ENCODE data around the gene INTS6.

The INTS6 gene

DNA sequence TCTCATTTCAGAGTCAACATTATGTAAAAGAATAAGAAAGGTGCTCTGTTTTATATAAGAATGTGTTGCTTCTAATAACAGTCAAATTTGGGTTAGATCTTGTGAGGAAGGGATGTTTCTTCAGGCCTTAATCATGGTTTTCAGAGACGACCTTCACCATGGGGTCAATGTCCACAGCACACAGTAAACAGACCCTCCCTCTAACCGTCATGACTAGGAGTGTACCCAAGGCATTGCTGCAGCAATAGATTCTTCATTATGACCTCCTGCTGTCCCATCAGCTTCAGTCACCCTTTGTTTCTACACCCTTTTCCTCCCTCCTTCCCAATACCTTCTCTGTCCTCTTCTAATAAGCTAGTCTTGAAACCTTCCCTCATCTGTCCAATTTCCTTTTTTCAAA is 97.6 kb downstream of the INTS6 start:
- Histone ChIP-seq H3K27ac (no peak overlapping the region), H3K36me3 (no peaks in the 10 kb centered on the region), H3K27me3 (no peaks in the 10 kb centered on the region), H3K4me3 (no peak overlapping the region), H3K4me1 (no peaks in the 10 kb centered on the region), H3K9me3 (no peaks in the 10 kb centered on the region)
- intact Hi-C loops (cut with DNase I; ENCODE audit: low total_unique reads) = no loop called here
- TF ChIP-seq CTCF (IDR thresholded peaks at IDR 0.05) = no peak
- no peak for DNase-seq

- H3K27me3 ChIP-seq = no peaks in the 10 kb centered on the region
- H3K36me3 ChIP-seq = no peaks in the 10 kb centered on the region
- intact Hi-C loops (cut with DNase I; ENCODE audit: low total_unique reads) = no loop called here
- no peak for TF ChIP-seq CTCF (IDR thresholded peaks at IDR 0.05)
- H3K27ac ChIP-seq = no peak overlapping the region
- DNase-seq = no peak
- no peak overlapping the region for H3K4me3 ChIP-seq
- no peaks in the 10 kb centered on the region for H3K4me1 ChIP-seq
- no peaks in the 10 kb centered on the region for H3K9me3 ChIP-seq
Observed at GRCh38 chr13:51349016-51349415, 103.8 kb downstream of the INTS6 start.

- H3K27ac ChIP-seq = no peak overlapping the region
- no peak for DNase-seq
Observed at GRCh38 chr13:51348069-51348967, 104.5 kb downstream of the INTS6 start.

GRCh38 chr13:51347099-51347498 is 105.7 kb downstream of the INTS6 start:
- H3K4me1 ChIP-seq = no peaks in the 10 kb centered on the region
- H3K36me3 ChIP-seq = no peaks in the 10 kb centered on the region
- intact Hi-C loops (cut with DNase I; ENCODE audit: low total_unique reads) = no loop called here
- no peaks in the 10 kb centered on the region for H3K9me3 ChIP-seq
- no peak for DNase-seq
- H3K4me3 ChIP-seq = no peak overlapping the region
- H3K27ac ChIP-seq = no peak overlapping the region
- H3K27me3 ChIP-seq = no peaks in the 10 kb centered on the region
- TF ChIP-seq CTCF (IDR thresholded peaks at IDR 0.05) = no peak

More at GRCh38 chr13:51348069-51348967, 104.5 kb downstream of the INTS6 start:
- no peaks in the 10 kb centered on the region for H3K4me1 ChIP-seq
- no peaks in the 10 kb centered on the region for H3K9me3 ChIP-seq
- no peak for TF ChIP-seq CTCF (IDR thresholded peaks at IDR 0.05)
- no peaks in the 10 kb centered on the region for H3K36me3 ChIP-seq
- no peaks in the 10 kb centered on the region for H3K27me3 ChIP-seq
- intact Hi-C loops (cut with DNase I; ENCODE audit: low total_unique reads) = no loop called here
- H3K4me3 ChIP-seq = no peak overlapping the region

DNA sequence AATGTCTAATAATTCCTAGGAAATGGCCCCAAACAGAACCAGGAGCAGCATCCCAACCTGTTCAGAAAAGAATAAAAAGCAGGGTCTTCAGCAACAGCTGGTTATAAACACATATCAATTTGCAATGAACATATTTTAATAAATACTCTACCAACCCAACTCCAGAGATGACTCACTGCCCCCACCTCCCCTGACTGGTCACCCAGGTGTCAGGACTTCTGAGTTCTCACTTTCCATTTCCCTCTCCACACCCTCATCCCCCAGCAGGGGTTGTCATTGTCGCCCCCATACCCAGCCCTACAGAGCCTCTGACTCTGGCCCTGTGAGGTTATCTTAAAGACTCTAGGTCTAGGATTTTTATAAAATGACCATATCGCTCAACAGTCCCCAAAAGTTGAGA is 106.4 kb downstream of the INTS6 start:
- no peak for DNase-seq
- no peaks in the 10 kb centered on the region for H3K9me3 ChIP-seq
- no peak for TF ChIP-seq CTCF (IDR thresholded peaks at IDR 0.05)
- no peak overlapping the region for H3K27ac ChIP-seq
- no peaks in the 10 kb centered on the region for H3K4me1 ChIP-seq
- H3K4me3 ChIP-seq = no peak overlapping the region
- intact Hi-C loops (cut with DNase I; ENCODE audit: low total_unique reads) = no loop called here
- H3K36me3 ChIP-seq = no peaks in the 10 kb centered on the region
- H3K27me3 ChIP-seq = no peaks in the 10 kb centered on the region

Measured in tibial artery (tissue), 4 donors.